GM18858 (cell line): Measurements from ENCODE around the gene ELP2.
"Not testable (repeated sequence)": the region's sequence is repeated elsewhere in the genome, so short reads cannot be mapped to it uniquely, and the experiment has no call there.

ENCODE experiments used
- ATAC-seq: cut with Tn5 transposase; IDR thresholded peaks from one replicate; pipeline ENCODE4 v1.9.1; 2021; ENCODE audit not compliant: unreplicated experiment

Gene ELP2

GRCh38 chr18:36157441-36157840 lies 27.7 kb downstream of the ELP2 start:
- ATAC-seq: no peak

- no peak for ATAC-seq
These were observed 28.7 kb downstream of the ELP2 start for GRCh38 chr18:36158266-36158867.

- no peak for ATAC-seq
These were observed 31.3 kb downstream of the ELP2 start for GRCh38 chr18:36160959-36161371.

- no peak for ATAC-seq
These were observed 33.3 kb downstream of the ELP2 start for GRCh38 chr18:36162981-36163380.

GRCh38 chr18:36167692-36168218 lies 38.1 kb downstream of the ELP2 start:
- ATAC-seq: no peak

GRCh38 chr18:36168296-36168695 lies 38.6 kb downstream of the ELP2 start:
- not testable (repeated sequence) for ATAC-seq

- no peak for ATAC-seq
These were observed 40.2 kb downstream of the ELP2 start for GRCh38 chr18:36169938-36170337.

- no peak for ATAC-seq
These were observed 45.8 kb downstream of the ELP2 start for GRCh38 chr18:36175481-36175880.

GRCh38 chr18:36176177-36176584 lies 46.5 kb downstream of the ELP2 start:
- ATAC-seq: no peak

GRCh38 chr18:36176711-36177110 lies 47.0 kb downstream of the ELP2 start:
- ATAC-seq: no peak

GRCh38 chr18:36177913-36178312 lies 48.2 kb downstream of the ELP2 start:
- no peak for ATAC-seq

GRCh38 chr18:36179562-36180355 lies 50.1 kb downstream of the ELP2 start:
- no peak for ATAC-seq

- no peak for ATAC-seq
These were observed 51.7 kb downstream of the ELP2 start for GRCh38 chr18:36181441-36181840.

- ATAC-seq: no peak
These were observed 52.3 kb downstream of the ELP2 start for GRCh38 chr18:36181898-36182506.

- ATAC-seq: no peak
These were observed 53.3 kb downstream of the ELP2 start for GRCh38 chr18:36183033-36183432.

GRCh38 chr18:36183987-36184386 lies 54.3 kb downstream of the ELP2 start:
- no peak for ATAC-seq

GRCh38 chr18:36185157-36185556 lies 55.5 kb downstream of the ELP2 start:
- no peak for ATAC-seq

GRCh38 chr18:36185901-36186460 lies 56.3 kb downstream of the ELP2 start:
- ATAC-seq: no peak

- ATAC-seq: no peak
These were observed 56.9 kb downstream of the ELP2 start for GRCh38 chr18:36186461-36187192.

- ATAC-seq: peak; percentile 73
These were observed 57.6 kb downstream of the ELP2 start, which contains the start of gene MOCOS for GRCh38 chr18:36187193-36187825. TSS of gene MOCOS (plus strand) at chr18:36187497. CDS start at chr18:36187540, 43 bp downstream.
